ENCODE measurements around the gene METRN.

The METRN gene

GRCh38 chr16:725463-726187 is 10.7 kb downstream of the METRN start:
- DNase-seq, result no peak

GRCh38 chr16:726188-726437 is 11.2 kb downstream of the METRN start:
- no peak for DNase-seq

GRCh38 chr16:726438-727290 is 11.7 kb downstream of the METRN start, which contains the start of the genes CCDC78 and HAGHL:
Gene CCDC78 (minus strand): TSS chr16:726443. CDS start chr16:726367, 76 bp downstream.
Gene HAGHL (plus strand): TSS chr16:727106. CDS start chr16:727510, 404 bp downstream.
- DNase-seq, result no peak

DNA sequence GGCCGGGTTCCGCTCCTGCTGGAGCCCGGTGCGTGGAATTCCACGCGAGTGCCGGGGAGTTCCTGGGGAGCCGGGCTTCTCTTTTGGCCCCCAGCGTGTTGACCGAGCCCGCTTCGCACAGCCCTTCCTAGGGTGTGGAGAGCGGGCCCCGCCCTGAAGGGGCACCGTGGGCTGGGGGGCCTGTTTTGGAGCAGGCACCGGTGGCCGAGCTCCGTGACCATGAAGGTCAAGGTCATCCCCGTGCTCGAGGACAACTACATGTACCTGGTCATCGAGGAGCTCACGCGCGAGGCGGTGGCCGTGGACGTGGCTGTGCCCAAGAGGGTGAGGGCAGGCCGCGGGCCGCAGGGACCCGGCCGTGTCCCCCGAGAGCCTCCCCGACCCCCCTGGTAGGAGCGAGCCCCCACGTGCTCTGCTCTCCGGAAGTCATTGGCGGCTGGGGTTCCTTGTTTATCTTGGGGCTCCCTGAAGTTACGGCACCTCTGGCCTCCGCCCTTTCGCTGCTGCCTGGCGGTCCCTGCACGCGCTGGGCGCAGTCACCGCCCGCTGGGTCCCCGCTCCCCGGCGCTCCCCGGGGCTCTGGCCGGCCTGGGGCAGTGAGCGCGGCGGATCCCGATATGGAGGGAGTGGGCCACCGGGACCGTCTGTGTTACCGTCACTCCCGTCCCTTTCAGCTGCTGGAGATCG is 12.5 kb downstream of the METRN start:
- DNase-seq, result no peak

DNA sequence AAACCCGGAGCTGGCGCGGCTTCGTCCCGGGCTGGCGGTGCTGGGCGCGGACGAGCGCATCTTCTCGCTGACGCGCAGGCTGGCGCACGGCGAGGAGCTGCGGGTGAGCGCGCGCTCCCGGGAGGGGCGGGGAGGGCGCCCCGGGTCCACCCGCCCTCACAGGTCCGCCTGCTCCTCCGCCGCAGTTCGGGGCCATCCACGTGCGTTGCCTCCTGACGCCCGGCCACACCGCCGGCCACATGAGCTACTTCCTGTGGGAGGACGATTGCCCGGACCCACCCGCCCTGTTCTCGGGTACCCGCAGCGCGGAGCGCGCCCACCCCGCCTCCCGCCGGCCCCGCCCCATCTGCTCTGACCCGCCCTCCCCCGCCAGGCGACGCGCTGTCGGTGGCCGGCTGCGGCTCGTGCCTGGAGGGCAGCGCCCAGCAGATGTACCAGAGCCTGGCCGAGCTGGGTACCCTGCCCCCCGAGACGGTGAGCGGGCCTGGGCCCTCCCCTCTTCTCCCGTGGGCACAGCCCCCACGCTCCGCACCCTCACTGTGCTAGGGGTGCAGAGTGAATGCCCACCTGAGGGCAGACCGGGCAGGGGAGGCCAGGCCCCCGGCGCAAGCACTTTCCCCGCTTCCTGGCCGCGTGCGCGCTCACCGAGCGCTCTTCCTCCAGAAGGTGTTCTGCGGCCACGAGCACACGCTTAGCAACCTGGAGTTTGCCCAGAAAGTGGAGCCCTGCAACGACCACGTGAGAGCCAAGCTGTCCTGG is 13.4 kb downstream of the METRN start:
- DNase-seq, result no peak

- DNase-seq, result no peak
Observed at GRCh38 chr16:728890-729744, 14.2 kb downstream of the METRN start.

GRCh38 chr16:729768-730665 is 15.1 kb downstream of the METRN start:
- no peak for DNase-seq

DNA sequence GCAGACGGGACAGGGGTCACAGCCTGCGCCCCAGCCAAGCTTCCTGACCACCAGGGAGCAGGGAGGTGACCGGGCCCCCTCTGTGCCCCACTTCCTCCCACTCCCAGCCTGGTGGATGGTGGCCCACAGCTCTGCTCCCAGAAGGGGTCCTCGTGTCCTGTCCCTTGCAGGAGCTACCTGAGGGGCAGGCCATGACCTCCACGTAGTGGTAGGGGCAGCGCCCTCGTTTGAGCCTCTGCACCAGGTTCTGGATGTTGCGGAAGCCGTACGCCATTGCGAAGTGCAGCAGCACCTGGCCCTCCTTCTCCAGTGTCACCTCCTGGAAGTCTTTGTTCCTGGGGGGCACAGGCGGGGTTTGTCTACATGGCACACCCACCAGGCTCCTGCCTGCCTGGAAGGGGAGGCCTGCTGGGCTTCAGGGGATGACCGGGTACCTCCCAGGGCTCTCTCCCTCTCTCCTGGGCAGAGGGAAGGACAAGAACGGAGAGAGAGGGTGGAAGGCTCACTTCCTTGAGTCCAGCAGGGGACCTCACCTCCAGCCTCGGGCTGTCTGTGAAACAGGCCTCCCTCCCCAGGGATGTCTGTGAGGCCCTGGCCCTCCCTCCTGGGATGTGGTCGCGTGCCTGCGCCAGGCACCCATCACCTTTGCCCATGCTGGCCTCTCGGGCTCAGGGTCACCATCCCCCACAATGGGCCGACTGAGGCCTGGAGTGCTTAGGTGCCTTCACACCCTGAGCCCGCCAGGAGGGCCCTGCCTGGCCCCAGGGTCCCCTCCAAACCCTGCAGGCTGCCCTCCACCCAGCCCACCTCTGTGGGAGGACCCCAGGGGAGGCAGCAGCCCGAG is 16.0 kb downstream of the METRN start:
- no peak for DNase-seq

GRCh38 chr16:732332-732731 is 17.4 kb downstream of the METRN start:
- no peak for DNase-seq

DNA sequence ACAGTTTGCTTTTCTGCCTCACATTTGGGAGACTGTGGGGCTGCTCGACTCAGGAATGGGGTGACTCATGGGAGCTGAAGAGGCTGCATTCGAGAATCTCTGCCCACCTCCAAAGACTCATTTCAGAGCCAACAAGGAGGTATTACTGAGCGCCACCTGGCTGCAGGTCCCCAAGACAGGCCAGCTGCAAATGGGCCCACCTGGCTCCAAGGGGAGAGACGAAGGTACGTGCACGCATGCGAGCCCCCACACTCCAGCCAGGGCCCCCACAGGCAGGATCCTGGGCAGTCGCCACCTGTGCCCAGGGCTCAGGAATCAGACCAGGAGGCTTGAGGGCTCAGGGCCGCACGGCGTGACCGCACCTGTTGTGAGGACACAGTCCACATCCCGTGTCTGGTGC is 18.0 kb downstream of the METRN start:
- DNase-seq, result no peak

DNA sequence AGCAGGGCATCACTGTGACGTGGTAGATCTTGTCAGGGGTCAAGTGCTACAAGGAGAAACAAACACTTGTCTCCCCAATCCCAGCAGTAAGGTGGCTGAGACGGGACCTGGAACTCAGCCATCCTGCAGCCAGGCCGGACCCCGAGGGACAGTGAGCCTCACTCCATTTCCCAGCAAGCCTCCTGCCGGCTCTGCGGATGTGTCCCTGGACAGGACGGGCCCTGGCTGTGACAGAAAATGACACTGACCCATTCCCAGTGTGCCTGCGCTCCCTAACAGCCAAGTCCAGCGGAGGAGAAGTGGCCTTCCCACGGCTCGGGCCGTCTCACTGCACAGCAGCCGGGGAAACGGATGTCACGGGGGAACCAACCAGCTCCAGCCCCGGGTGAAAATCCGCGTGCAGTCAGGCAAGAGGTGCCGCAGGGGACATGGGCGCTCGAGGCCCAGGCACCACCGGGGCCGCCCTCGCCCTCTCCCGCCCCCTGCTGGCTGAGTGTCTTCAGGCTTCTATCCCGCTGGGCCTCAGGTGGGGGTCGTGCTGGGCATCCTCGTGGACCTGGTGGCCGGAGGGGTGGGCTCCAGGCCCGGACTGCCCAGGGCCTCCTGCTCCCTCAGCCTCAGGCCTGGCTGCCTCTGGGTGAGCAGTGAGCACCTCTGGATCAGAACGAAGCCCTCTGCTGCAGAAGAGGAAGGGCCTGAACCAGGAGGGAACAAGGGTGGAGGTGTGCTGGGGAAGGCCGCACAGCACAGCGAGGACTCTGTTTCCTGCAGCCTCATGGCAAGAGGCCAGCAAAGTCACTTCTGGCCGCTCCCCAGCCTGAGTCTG is 18.7 kb downstream of the METRN start:
- DNase-seq, result no peak

GRCh38 chr16:734208-734980 is 19.5 kb downstream of the METRN start:
- no peak for DNase-seq

DNA sequence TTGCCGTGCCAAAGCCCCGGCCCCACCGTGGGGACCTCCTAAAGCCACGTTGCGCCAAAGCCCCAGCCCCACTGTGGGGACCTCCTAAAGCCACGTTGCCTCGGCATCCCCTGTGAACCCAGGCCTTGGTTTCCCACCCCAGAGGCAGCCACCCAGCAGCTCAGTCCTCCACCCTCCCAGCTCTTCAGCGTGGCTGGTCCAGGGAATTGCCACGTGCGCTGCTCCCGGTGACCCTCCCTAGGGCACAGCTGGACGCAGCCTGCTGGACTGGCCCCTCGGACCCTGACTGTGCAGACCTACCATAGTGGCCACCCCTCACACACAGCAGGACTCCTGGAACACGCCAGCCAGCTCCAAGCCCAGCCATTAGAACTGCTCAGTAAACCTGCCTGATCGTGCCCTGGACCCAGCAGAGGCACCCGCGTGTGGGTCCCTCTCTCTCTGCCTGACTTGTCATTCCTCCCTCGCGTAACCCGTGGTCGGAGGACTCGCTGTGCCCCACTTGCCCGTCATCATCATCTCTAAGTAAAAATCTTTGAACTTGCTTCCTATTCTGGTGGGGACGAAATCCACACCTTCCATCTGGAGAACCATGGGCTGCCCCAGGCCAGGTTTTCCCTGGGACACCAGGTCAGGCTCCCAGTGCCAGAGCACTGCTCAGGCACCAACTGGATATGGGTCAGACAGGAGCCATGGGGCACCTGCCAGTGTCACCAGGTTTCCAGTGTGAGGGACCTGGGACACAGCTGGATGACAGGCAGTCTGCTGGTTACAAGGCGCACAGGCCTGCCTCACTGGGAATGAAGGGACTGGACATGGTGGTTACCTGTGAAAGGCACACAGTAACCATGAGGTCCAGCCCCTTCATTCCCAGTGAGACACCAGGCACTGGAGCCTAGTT is 20.3 kb downstream of the METRN start:
- DNase-seq, result no peak

- no peak for DNase-seq
Observed at GRCh38 chr16:735982-736453, 21.1 kb downstream of the METRN start.

- no peak for DNase-seq
Observed at GRCh38 chr16:736936-737481, 22.1 kb downstream of the METRN start.

- DNase-seq, result no peak
Observed at GRCh38 chr16:739560-740458, 24.9 kb downstream of the METRN start.

All from NCI-H1048 (cell line).